GM12878 (cell line): Measurements from ENCODE around the gene AGFG1. TPM values are rescaled to one million over a fixed set of nuclear protein-coding genes. Genes with fewer than 3 reads are reported as not detected.

Experiments used
- CHD4 ChIP-seq: fragments of 200-600 bp; sonication (generic); IDR thresholded peaks from 2 replicates; pipeline ENCODE4 v1.6.1; 2016; ENCODE audit warnings: mild to moderate bottlenecking
- DPF2 ChIP-seq: fragments of 450-650 bp; IDR thresholded peaks from 2 replicates; pipeline ENCODE4 v1.6.1; 2017; ENCODE audit warnings: mild to moderate bottlenecking
- MTA3 ChIP-seq: IDR thresholded peaks from 2 replicates; pipeline ENCODE4 v1.6.1; 2012; ENCODE audit warnings: low read length, inconsistent platforms, borderline replicate concordance
- RUNX3 ChIP-seq: IDR thresholded peaks from 2 replicates; pipeline ENCODE4 v1.6.1; 2012; ENCODE audit warnings: low read length, inconsistent platforms
- SMC3 ChIP-seq: IDR thresholded peaks from 2 replicates; pipeline ENCODE4 v1.6.1; 2011; ENCODE audit warnings: low read length, improper control_type of control experiment, borderline replicate concordance
- polyA plus RNA-seq, 11 experiments: library from polyadenylated mRNA; depleted of rRNA in 4 of 11; unstranded in 6 of 11; stranded (reverse) in 5 of 11; fragments of >200 nt; fragmentation: Nextera tagmentation in 4 of 11; fragmentation: Illumina TruSeq in 1 of 11; extraction: Ambion mirVana in 4 of 11; extraction: Trizol in 1 of 11; gene quantifications; 1 replicate in 1 of 11; 2 replicates in 10 of 11; pipeline versions ENCODE4 v1.2.1 to v1.2.3, GENCODE V29; 2011 to 2016; ENCODE audit warnings: inconsistent platforms in 2 of 11, missing spikeins in 2 of 11, low read depth in 1 of 11
- total RNA-seq, 4 experiments: library from RNA; depleted of rRNA in 3 of 4; stranded (reverse); fragments of >200 nt in 3 of 4; fragmentation: Illumina TruSeq in 1 of 4; extraction: Trizol in 1 of 4; gene quantifications; 2 replicates each; pipeline versions ENCODE4 v1.2.1 to v1.2.3, GENCODE V29; 2013 to 2021
- TF ChIP-seq, protein P1 (sequence below): IDR thresholded peaks from 2 replicates; pipeline ENCODE4 v1.6.1; 2012; ENCODE audit warnings: improper control_type of control experiment, low read depth, low read length; ENCODE audit not compliant: insufficient replicate concordance
- TF ChIP-seq, protein P2 (sequence below): fragments of 450-650 bp; IDR thresholded peaks from 2 replicates; pipeline ENCODE4 v1.6.1; 2014; ENCODE audit warnings: mild to moderate bottlenecking

The AGFG1 gene
- total and polyA plus RNA-seq, 10 of the 15 experiments (the other 5 are each of a cell fraction or from before 2014, with no cell fraction given) = 7.3 to 243 (median 81.7) TPM

DNA sequence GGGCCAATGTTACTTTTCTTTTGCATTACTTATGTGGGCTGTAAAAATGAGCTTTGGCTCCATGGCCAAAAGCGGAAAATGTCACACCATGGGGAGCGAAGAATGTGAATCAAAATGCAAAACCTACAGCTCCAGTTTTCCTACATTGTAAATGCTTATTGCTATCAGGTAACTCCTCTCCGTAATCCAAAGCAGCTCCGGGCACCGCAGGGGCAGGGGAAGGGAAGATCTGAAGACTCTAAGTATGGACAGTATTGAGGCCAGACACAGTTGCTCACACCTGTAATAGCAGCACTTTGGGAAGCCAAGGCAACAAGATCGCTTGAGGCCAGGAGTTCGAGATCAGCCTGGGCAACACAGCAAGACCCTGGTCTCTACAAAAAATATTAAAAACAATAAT is 7.1 kb upstream of the AGFG1 start (continued):
- TF ChIP-seq RUNX3 = no peak
- TF ChIP-seq, protein P1, sequence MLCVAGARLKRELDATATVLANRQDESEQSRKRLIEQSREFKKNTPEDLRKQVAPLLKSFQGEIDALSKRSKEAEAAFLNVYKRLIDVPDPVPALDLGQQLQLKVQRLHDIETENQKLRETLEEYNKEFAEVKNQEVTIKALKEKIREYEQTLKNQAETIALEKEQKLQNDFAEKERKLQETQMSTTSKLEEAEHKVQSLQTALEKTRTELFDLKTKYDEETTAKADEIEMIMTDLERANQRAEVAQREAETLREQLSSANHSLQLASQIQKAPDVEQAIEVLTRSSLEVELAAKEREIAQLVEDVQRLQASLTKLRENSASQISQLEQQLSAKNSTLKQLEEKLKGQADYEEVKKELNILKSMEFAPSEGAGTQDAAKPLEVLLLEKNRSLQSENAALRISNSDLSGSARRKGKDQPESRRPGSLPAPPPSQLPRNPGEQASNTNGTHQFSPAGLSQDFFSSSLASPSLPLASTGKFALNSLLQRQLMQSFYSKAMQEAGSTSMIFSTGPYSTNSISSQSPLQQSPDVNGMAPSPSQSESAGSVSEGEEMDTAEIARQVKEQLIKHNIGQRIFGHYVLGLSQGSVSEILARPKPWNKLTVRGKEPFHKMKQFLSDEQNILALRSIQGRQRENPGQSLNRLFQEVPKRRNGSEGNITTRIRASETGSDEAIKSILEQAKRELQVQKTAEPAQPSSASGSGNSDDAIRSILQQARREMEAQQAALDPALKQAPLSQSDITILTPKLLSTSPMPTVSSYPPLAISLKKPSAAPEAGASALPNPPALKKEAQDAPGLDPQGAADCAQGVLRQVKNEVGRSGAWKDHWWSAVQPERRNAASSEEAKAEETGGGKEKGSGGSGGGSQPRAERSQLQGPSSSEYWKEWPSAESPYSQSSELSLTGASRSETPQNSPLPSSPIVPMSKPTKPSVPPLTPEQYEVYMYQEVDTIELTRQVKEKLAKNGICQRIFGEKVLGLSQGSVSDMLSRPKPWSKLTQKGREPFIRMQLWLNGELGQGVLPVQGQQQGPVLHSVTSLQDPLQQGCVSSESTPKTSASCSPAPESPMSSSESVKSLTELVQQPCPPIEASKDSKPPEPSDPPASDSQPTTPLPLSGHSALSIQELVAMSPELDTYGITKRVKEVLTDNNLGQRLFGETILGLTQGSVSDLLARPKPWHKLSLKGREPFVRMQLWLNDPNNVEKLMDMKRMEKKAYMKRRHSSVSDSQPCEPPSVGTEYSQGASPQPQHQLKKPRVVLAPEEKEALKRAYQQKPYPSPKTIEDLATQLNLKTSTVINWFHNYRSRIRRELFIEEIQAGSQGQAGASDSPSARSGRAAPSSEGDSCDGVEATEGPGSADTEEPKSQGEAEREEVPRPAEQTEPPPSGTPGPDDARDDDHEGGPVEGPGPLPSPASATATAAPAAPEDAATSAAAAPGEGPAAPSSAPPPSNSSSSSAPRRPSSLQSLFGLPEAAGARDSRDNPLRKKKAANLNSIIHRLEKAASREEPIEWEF = no peak
- TF ChIP-seq, protein P2, sequence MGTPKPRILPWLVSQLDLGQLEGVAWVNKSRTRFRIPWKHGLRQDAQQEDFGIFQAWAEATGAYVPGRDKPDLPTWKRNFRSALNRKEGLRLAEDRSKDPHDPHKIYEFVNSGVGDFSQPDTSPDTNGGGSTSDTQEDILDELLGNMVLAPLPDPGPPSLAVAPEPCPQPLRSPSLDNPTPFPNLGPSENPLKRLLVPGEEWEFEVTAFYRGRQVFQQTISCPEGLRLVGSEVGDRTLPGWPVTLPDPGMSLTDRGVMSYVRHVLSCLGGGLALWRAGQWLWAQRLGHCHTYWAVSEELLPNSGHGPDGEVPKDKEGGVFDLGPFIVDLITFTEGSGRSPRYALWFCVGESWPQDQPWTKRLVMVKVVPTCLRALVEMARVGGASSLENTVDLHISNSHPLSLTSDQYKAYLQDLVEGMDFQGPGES = no peak
- TF ChIP-seq SMC3 = no peak
- no peak for TF ChIP-seq MTA3
- TF ChIP-seq CHD4 = no peak
- TF ChIP-seq DPF2 = no peak
- TF ChIP-seq, all 136 proteins: peak for 0
